DOHH2 (cell line): ENCODE results near the gene OBP2B.
"Not testable (repeated sequence)": the region's sequence is repeated elsewhere in the genome, so short reads cannot be mapped to it uniquely, and the experiment has no call there.

ENCODE experiments used
- H3F3A ChIP-seq: fragments of 200-600 bp; sonication (generic), shearing (Covaris generic); 2 replicates; pipeline ENCODE4 v1.6.0; 2016; ENCODE audit warnings: antibody characterized with exemption, mild to moderate bottlenecking; ENCODE audit not compliant: control insufficient read depth, insufficient read depth
- H3K27ac ChIP-seq: fragments of 200-600 bp; sonication (generic); 2 replicates; pipeline ENCODE4 v1.5.1; 2014; ENCODE audit warnings: low read depth, mild to moderate bottlenecking, low read length, moderate library complexity
- H3K27me3 ChIP-seq: fragments of 200-600 bp; sonication (generic); 2 replicates; pipeline ENCODE4 v1.6.1; 2014; ENCODE audit warnings: mild to moderate bottlenecking, low read length, mixed read lengths; ENCODE audit not compliant: control insufficient read depth
- H3K36me3 ChIP-seq: fragments of 200-600 bp; sonication (generic); 2 replicates; pipeline ENCODE4 v1.6.1; 2014; ENCODE audit warnings: mild to moderate bottlenecking, low read length, moderate library complexity, mixed read lengths; ENCODE audit not compliant: control insufficient read depth
- H3K4me1 ChIP-seq: fragments of 200-600 bp; sonication (generic); 2 replicates; pipeline ENCODE4 v1.6.1; 2014; ENCODE audit warnings: mild to moderate bottlenecking, low read length, mixed read lengths; ENCODE audit not compliant: control insufficient read depth
- H3K4me2 ChIP-seq: fragments of 200-600 bp; sonication (generic); 2 replicates; pipeline ENCODE4 v1.6.0; 2014; ENCODE audit warnings: mild to moderate bottlenecking, low read length, moderate library complexity
- H3K4me3 ChIP-seq: fragments of 200-600 bp; sonication (generic); 2 replicates; pipeline ENCODE4 v1.5.1; 2014; ENCODE audit warnings: mild to moderate bottlenecking, low read length, mixed read lengths
- H3K79me2 ChIP-seq: fragments of 200-600 bp; sonication (generic); 2 replicates; pipeline ENCODE4 v1.6.1; 2014; ENCODE audit warnings: mild to moderate bottlenecking, low read length, mixed read lengths; ENCODE audit not compliant: control insufficient read depth
- H3K9me2 ChIP-seq: fragments of 200-600 bp; sonication (generic); replicated peaks from 2 replicates; pipeline ENCODE4 v1.6.1; 2014; ENCODE audit warnings: mild to moderate bottlenecking, low read length, mixed read lengths; ENCODE audit not compliant: control insufficient read depth
- H3K9me3 ChIP-seq: fragments of 200-600 bp; sonication (generic); 2 replicates; pipeline ENCODE4 v1.6.1; 2014; ENCODE audit warnings: antibody characterized with exemption, low read length, mixed read lengths; ENCODE audit not compliant: control insufficient read depth, insufficient read depth
- H4K20me1 ChIP-seq: fragments of 200-600 bp; sonication (generic); 2 replicates; pipeline ENCODE4 v1.6.0; 2014; ENCODE audit warnings: low read depth, mild to moderate bottlenecking, antibody characterized with exemption, low read length, moderate library complexity; ENCODE audit not compliant: control insufficient read depth, insufficient read depth
- CTCF ChIP-seq: fragments of 200-600 bp; sonication (generic); IDR thresholded peaks from one replicate; pipeline ENCODE4 v1.5.1; 2014; ENCODE audit warnings: antibody characterized with exemption, mild to moderate bottlenecking, low read depth, low read length; ENCODE audit not compliant: poor library complexity, severe bottlenecking
- EZH2phosphoT487 ChIP-seq: fragments of 200-600 bp; sonication (generic); IDR thresholded peaks from 2 replicates; pipeline ENCODE4 v1.6.1; 2017; ENCODE audit warnings: borderline replicate concordance, mild to moderate bottlenecking, antibody characterized with exemption, low read length, moderate library complexity, mixed read lengths

Gene OBP2B

GRCh38 chr9:133208880-133209300 is at the start of gene OBP2B:
OBP2B (minus strand) TSS chr9:133209250; CDS start chr9:133209199, 51 bp downstream.
- H3K27ac ChIP-seq, H3K4me3 ChIP-seq, H3K4me1 ChIP-seq, H4K20me1 ChIP-seq, H3K9me2 ChIP-seq, H3K79me2 ChIP-seq, H3K27me3 ChIP-seq, H3F3A ChIP-seq, H3K4me2 ChIP-seq, H3K36me3 ChIP-seq, H3K9me3 ChIP-seq: not testable (repeated sequence)

GRCh38 chr9:133258061-133259015 is 49.3 kb upstream of the OBP2B start:
- Histone ChIP-seq H3K4me1 (no peaks in the 10 kb centered on the region), H3K36me3 (no peaks in the 10 kb centered on the region), H3K27me3 (no peaks in the 10 kb centered on the region; the same call in 1 of the 2 replicates), H3K4me3 (no peak overlapping the region), H3K79me2 (no peaks in the 10 kb centered on the region), H4K20me1 (no peaks in the 10 kb centered on the region), H3K27ac (no peak overlapping the region), H3K4me2 (no peak overlapping the region), H3F3A (no peaks in the 10 kb centered on the region), H3K9me2 (no peaks in the 10 kb centered on the region), H3K9me3 (no peaks in the 10 kb centered on the region)
- TF ChIP-seq EZH2phosphoT487, result no peak
- no peak for TF ChIP-seq CTCF

- Histone ChIP-seq H3K36me3 (no peaks in the 10 kb centered on the region), H3F3A (no peaks in the 10 kb centered on the region), H4K20me1 (no peaks in the 10 kb centered on the region), H3K9me2 (no peaks in the 10 kb centered on the region), H3K9me3 (no peaks in the 10 kb centered on the region), H3K27ac (no peak overlapping the region), H3K4me2 (no peak overlapping the region), H3K79me2 (no peaks in the 10 kb centered on the region), H3K27me3 (peaks cover 7% of the 10 kb centered on the region; the same call in 1 of the 2 replicates), H3K4me3 (no peak overlapping the region), H3K4me1 (no peaks in the 10 kb centered on the region)
- TF ChIP-seq CTCF (no peak), EZH2phosphoT487 (no peak)
These were observed 48.5 kb upstream of the OBP2B start for GRCh38 chr9:133257465-133257956.

GRCh38 chr9:133256686-133257091 is 47.6 kb upstream of the OBP2B start:
- Histone ChIP-seq H3K27me3 (peaks cover 7% of the 10 kb centered on the region; the same call in 1 of the 2 replicates), H3K4me1 (no peaks in the 10 kb centered on the region), H3K36me3 (no peaks in the 10 kb centered on the region), H3K9me2 (no peaks in the 10 kb centered on the region), H3K79me2 (no peaks in the 10 kb centered on the region), H3K9me3 (no peaks in the 10 kb centered on the region), H3F3A (no peaks in the 10 kb centered on the region), H3K4me3 (no peak overlapping the region), H4K20me1 (no peaks in the 10 kb centered on the region), H3K4me2 (no peak overlapping the region), H3K27ac (no peak overlapping the region)
- no peak for TF ChIP-seq EZH2phosphoT487
